ENCODE results near the gene BCL7A. TPM values are rescaled to one million over a fixed set of nuclear protein-coding genes. Genes with fewer than 3 reads are reported as not detected.

Gene BCL7A
- total RNA-seq, 1 donor from 2014 or later: 34.6 TPM

GRCh38 chr12:122021193-122021821, 377 bp upstream of the BCL7A start:
- Mint-ChIP-seq H3K27me3 (ENCODE audit: low read depth) (peaks cover 7% of the 10 kb centered on the region), H3K36me3 (no peaks in the 10 kb centered on the region), H3K4me3 (peak overlapping the region; percentile 84), H3K4me1 (peaks cover 11% of the 10 kb centered on the region), H3K9me3 (peaks cover 10% of the 10 kb centered on the region), H3K27ac (peak overlapping the region; percentile 94)
- no peak for TF ChIP-seq CTCF (IDR thresholded peaks at IDR 0.05; ENCODE audit: unreplicated experiment)
- peak; percentile 32 to 63 for DNase-seq (ENCODE audit: low spot score in 2 of 2, unreplicated experiment in 2 of 2)

- H3K27me3 Mint-ChIP-seq (ENCODE audit: low read depth): peaks cover 7% of the 10 kb centered on the region
- no peak for TF ChIP-seq CTCF (IDR thresholded peaks at IDR 0.05; ENCODE audit: unreplicated experiment)
- H3K9me3 Mint-ChIP-seq: peaks cover 10% of the 10 kb centered on the region
- peak overlapping the region; percentile 95 for H3K27ac Mint-ChIP-seq
- peaks cover 11% of the 10 kb centered on the region for H3K4me1 Mint-ChIP-seq
- peak overlapping the region; percentile 87 for H3K4me3 Mint-ChIP-seq
- no peaks in the 10 kb centered on the region for H3K36me3 Mint-ChIP-seq
- peak in 1 of 2 experiments; percentile 54 for DNase-seq (ENCODE audit: low spot score in 2 of 2, unreplicated experiment in 2 of 2)
Observed at GRCh38 chr12:122022393-122023338, 982 bp downstream of the BCL7A start.

GRCh38 chr12:122023339-122024131, 1.9 kb downstream of the BCL7A start:
- peak in 1 of 2 experiments; percentile 57 for DNase-seq (ENCODE audit: low spot score in 2 of 2, unreplicated experiment in 2 of 2)
- Mint-ChIP-seq H3K4me3 (peak overlapping the region; percentile 87), H3K4me1 (peaks cover 11% of the 10 kb centered on the region), H3K27me3 (ENCODE audit: low read depth) (peaks cover 7% of the 10 kb centered on the region), H3K27ac (peak overlapping the region; percentile 95), H3K9me3 (peaks cover 5% of the 10 kb centered on the region), H3K36me3 (no peaks in the 10 kb centered on the region)
- no peak for TF ChIP-seq CTCF (IDR thresholded peaks at IDR 0.05; ENCODE audit: unreplicated experiment)

GRCh38 chr12:122024132-122024785, 2.6 kb downstream of the BCL7A start:
- no peak for TF ChIP-seq CTCF (IDR thresholded peaks at IDR 0.05; ENCODE audit: unreplicated experiment)
- no peak overlapping the region for H3K27ac Mint-ChIP-seq

More at GRCh38 chr12:122024132-122024785, 2.6 kb downstream of the BCL7A start:
- peaks cover 11% of the 10 kb centered on the region for H3K4me1 Mint-ChIP-seq
- no peak for DNase-seq (ENCODE audit: low spot score in 2 of 2, unreplicated experiment in 2 of 2)
- H3K4me3 Mint-ChIP-seq: peak overlapping the region; percentile 46
- H3K9me3 Mint-ChIP-seq: peaks cover 4% of the 10 kb centered on the region
- peaks cover 7% of the 10 kb centered on the region for H3K27me3 Mint-ChIP-seq (ENCODE audit: low read depth)
- no peaks in the 10 kb centered on the region for H3K36me3 Mint-ChIP-seq

Data from mesothelial cell of epicardium (in vitro differentiated cells).